HG02943 (cell line): ENCODE data around the gene RGPD6.
A peak's percentile ranks its signal among the peaks of the same experiment; 100 is the strongest.
"Not testable (repeated sequence)": the region's sequence is repeated elsewhere in the genome, so short reads cannot be mapped to it uniquely, and the experiment has no call there.

Experiments
- ATAC-seq: cut with Tn5 transposase; IDR thresholded peaks from one replicate; pipeline ENCODE4 v1.9.1; 2021; ENCODE audit warnings: mild to moderate bottlenecking, low read depth, moderate library complexity; ENCODE audit not compliant: unreplicated experiment

RGPD6 gene

GRCh38 chr2:110576763-110577416 is at the start of gene RGPD6:
Gene RGPD6, minus strand, starts transcription at chr2:110577222. Its CDS starts 198 bp downstream, at chr2:110577024.
- ATAC-seq: peak; percentile 95

- ATAC-seq: not testable (repeated sequence)
Observed at GRCh38 chr2:110619326-110619939, 42.4 kb upstream of the RGPD6 start.

- not testable (repeated sequence) for ATAC-seq
Observed at GRCh38 chr2:110613927-110614326, 36.9 kb upstream of the RGPD6 start.

DNA sequence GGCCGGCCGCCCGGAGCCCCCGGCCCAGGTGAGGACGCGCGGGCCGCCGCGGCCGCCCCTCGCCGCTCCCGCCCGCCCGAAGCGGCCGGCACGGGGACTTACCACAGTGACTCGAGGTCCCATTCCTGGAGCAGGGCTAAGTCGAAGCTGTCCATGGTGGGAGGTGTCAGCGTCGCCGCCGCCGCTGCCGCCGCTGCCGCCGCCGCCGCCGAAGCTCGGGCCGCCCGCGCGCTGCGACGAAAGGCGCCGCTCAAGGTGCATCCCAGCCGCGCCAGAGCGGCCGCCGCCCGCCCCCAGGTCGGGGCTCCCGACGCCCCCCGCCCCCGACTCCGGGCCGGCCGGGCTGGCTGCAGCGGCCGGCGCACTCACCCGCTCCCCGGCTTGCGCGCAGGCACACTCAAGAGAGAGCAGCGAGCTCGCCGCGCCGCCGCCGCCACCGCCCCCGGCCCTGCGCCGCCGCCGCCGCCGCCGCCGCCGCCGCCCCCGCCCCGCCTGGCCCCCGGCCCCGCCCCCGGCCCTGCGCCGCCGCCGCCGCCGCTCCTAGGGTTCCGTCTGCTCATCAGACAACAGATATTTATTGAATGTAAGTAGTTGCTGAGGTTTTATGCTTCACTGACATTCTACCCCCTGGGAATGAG is 33.7 kb upstream of the RGPD6 start:
- ATAC-seq: not testable (repeated sequence)

DNA sequence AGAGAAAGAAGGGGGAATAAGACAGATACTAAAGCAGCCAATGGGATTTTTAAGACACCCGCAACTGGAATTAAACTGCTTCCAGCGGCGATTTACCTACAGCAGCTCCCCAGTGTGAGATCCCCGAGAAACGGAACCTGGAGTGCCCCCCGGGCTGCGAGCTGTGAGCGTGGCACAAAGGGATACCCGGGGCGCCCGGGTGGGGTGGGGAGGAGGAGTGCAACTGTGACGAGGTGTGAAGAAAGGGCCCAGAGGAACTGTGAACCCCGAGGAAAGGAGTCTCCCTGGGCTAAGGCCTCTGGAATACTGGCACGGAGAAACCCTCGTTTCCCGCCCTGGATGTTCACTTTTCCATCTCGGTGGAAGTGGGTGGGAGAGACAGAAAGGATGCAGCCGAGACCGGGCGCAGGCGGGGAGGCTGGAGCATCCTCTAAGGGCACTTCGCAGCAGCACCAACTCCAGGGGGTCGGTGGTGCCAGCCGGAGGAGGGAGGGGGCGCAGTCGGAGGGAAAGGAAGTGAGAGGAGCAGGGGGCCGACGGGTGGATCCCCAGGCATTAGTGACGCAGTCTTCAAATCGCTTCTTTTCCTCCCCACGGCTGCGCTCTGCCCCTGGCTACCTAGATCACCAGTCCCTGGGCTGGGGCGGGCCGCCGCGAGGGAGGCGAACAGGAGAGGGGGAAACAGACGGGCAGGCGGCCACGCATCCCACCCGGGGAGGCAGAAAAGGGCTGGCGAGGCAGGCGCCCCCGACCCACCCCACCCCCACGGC is 33.0 kb upstream of the RGPD6 start:
- not testable (repeated sequence) for ATAC-seq

GRCh38 chr2:110608788-110609502 is 31.9 kb upstream of the RGPD6 start:
- ATAC-seq: not testable (repeated sequence)

DNA sequence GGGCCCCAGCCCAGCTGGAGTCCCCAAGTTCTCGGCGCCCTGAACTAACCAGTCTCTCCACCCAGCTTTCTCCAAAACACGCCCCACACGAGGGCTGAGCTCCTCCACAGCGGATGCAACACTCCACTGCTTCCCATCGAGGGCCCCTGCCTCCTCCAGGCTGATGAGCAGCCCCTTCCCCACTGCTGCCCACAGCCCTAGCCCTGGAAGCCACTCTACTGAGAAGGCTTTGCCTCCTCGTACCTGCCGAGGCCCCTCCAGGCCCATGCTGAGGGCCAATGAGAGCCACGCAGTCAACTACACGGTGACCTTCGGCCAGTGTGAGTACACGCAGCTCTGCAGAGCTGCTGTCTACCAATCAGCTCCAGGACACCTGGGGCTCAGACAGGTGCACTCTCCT is 28.0 kb upstream of the RGPD6 start:
- ATAC-seq: not testable (repeated sequence)

DNA sequence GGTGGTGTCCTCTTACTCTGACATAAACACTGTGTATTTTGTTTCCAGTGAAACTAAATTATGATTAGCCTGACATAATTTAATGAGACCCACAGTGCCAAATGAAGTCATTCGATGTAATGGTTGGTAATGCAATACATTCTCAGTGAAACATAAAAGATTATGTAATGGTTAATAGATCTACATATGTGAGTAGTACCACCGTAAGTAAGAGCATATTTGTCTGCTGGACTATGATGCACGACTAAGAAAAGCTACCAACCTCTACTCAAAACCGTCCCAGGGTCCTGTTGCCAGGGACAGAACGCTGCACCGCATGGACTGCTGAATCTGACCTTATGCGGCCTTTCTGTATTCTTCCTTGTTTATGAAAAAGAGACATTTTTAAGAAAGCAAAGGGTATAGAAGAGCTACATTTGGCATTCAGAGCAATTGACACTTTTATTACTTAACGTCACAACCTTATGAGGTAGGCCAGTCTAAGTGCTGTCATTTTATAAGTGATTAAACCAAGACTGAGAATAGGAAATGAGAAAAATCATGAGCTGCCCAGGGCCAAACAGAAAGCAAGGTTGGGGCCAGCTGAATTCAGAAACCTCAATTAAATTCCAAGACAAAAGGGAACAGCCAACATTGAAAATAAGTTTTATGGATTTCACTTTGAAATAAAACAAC is 27.0 kb upstream of the RGPD6 start:
- not testable (repeated sequence) for ATAC-seq

DNA sequence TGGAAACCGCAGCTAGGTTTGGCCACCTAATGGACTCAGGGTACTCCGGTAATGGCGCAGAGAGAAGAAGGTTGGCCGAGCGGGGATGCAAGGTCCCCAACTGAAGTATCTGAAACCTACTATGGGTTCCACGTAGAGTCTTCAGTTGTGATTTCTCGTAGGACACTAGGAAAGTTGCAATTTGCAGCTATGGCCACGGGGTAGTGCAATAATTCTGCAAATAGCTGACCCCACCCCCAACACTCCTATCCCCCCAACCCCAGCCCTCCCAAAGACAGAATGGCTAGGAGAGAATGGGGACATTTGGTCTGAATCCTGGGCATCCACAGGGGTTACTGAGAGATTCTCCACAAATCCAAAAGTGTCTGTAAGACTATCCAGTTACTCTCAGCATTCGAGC is 25.1 kb upstream of the RGPD6 start:
- ATAC-seq: not testable (repeated sequence)

DNA sequence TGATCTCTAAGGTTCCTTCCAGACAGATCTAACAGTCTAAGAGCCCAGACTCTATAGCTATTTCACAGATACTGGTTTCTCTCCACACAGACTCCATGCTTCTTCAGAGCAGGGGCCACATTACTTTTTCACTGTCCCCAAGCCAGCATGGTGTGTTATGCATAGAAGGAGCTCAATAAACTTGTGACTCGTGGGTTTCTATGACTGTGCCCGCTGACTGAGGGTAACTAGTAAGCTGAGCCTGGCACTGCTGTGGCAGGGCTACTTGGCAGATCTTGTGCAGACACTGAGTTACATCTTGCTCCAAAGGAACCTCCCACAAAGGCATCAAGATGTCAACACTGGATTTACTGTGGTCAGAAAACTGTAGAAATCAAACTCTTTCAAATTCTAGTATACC is 15.0 kb upstream of the RGPD6 start:
- ATAC-seq: not testable (repeated sequence)

GRCh38 chr2:110589677-110590330 is 12.8 kb upstream of the RGPD6 start:
- ATAC-seq: not testable (repeated sequence)

GRCh38 chr2:110588520-110588919 is 11.5 kb upstream of the RGPD6 start:
- ATAC-seq: not testable (repeated sequence)

DNA sequence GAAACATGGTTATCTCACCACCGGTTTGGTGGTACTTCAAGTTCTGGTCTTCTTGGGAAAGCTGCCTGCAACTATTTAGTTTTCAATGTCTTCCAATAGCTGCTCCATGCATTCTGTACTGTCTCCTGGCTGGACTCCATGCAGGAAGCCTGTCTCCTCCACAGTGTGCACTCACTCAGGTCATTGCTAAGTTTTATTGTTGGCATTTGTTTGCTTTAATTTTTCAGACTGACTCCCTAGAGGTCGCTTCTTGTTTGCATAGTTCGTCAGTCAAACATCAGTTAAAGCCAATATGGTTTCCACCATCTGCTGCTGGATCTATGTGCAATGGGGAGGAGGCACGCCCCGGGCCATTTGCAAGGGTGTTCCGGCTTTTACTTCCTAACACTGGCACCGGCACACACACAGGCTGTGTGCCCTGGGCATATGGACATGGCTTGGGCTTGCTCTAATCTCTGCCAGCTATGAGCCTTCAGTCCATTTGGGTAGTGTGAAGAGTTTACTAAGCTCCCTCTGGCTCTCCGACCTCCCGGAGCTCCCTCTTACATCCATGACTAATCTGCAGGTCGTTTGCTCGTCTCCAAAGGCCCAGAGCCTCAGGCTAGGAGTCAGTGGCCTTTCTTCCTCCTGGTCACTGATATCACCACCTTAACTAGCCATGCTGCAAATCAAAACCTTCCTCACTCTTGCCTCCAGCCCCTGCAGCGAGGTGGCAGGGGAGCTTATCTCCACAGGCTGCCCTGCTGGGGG is 2.4 kb upstream of the RGPD6 start:
- not testable (repeated sequence) for ATAC-seq

DNA sequence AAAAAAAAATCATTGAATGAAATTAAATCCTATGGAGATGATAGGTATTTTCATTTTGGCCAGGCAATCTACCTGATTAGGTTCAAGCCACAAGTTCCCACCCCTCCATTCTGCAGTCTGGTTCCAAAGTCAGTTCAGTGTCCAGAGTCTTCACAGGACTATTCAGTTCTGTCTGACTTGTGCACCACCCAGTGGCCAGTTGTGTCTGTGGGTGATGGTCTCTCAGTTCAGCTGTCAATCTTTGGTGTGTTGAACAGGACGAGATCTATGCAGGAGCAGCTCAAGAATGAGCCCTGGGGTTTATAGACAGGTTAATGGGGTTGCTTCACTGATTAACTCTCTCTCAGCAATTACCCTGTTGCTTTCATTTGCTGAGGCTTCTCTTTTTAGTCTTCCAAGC is 1.4 kb upstream of the RGPD6 start:
- ATAC-seq: not testable (repeated sequence)

DNA sequence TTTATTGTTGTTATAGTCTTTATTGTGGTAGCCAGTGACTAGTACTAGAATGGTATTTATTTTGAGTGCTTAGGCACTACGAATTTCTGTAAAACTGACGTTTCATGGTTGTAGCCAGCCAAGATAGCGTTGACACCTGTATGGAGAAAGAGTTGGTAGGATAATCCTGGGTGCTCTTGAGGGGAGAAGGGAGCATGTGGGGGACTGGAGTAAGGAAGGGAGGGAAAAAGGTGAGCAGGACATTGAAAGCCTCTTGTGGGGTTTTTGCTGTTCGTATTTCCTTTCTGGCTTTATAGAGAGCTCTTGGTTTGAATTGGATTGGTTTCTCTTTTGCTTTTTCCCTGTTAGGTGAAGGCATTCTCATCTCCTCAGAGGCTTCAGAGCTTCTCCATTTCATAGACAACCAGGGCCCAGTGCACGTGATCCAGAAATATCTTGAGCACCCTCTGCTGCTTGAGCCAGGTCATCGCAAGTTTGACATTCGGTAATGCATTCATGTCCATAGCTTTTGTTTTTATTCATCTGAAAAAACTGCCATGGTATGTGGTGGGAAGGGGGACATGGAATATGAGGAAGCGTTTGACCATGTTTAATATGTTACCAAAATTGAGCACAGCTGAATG is 77.2 kb downstream of the RGPD6 start:
- not testable (repeated sequence) for ATAC-seq

GRCh38 chr2:110496027-110496426 is 81.0 kb downstream of the RGPD6 start:
- ATAC-seq: not testable (repeated sequence)

DNA sequence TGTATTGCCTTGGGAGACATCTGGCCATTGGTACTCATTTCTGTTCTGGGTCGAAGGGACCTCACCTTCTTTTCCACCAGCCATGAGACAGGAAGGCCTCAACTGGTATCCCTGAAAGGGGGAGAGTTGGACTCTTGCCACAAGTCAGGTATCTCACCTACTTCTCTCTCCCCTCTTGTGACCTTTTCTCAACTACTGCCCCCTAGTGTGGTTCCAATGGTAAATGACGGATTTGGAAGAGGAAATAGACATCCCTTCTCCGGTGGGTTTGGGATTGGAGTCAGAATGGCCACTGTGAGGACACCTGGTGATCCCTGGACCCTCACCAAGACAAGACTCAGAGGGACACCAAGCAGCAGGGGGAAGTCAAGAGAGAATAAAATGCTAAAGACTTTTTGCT is 82.5 kb downstream of the RGPD6 start:
- not testable (repeated sequence) for ATAC-seq

DNA sequence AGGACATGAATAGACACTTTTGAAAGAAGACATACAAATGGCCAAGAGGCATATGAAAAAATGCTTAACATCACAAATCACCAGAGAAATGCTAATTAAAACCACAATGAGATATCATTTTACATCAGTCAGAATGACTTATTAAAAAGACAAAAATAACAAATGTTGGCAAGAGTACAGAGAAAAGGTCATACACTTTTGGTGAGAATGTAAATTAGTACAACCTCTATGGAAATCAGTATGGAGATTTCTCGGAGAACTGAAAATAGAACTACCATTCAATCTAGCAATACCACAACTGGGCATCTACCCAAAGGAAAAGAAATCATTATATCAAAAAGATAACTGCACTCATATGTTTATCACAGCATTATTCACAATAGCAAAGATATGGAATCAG is 88.0 kb downstream of the RGPD6 start:
- not testable (repeated sequence) for ATAC-seq
